Neural crest cell (in vitro differentiated cells): ENCODE results near the gene ZNF622. TPM values are rescaled to one million over a fixed set of nuclear protein-coding genes. Genes with fewer than 3 reads are reported as not detected.
A peak's percentile ranks its signal among the peaks of the same experiment; 100 is the strongest.

Experiments used
- DNase-seq: peaks from one replicate; pipeline ENCODE4 v3.0.0; 2021; ENCODE audit warnings: low read depth, mixed read lengths, low spot score
- H3K27ac Mint-ChIP-seq: one replicate; pipeline ENCODE4 v1.8.0; 2021; ENCODE audit warnings: mild to moderate bottlenecking, mixed read lengths; ENCODE audit not compliant: unreplicated experiment
- H3K27me3 Mint-ChIP-seq: 2 replicates; pipeline ENCODE4 v1.8.0; 2021; ENCODE audit warnings: low read depth, mild to moderate bottlenecking, mixed read lengths
- H3K36me3 Mint-ChIP-seq: 2 replicates; pipeline ENCODE4 v1.8.0; 2021; ENCODE audit warnings: low read depth, mild to moderate bottlenecking, mixed read lengths
- H3K4me1 Mint-ChIP-seq: 2 replicates; pipeline ENCODE4 v1.8.0; 2021; ENCODE audit warnings: mixed read lengths
- H3K4me3 Mint-ChIP-seq: one replicate; pipeline ENCODE4 v1.8.0; 2021; ENCODE audit warnings: mild to moderate bottlenecking, mixed read lengths
- H3K9me3 Mint-ChIP-seq: 2 replicates; pipeline ENCODE4 v1.8.0; 2021; ENCODE audit warnings: mixed read lengths
- total RNA-seq: library from RNA; stranded (reverse); gene quantifications from 2 replicates; pipeline ENCODE4 v1.2.1, GENCODE V29; 2021
- TF ChIP-seq, protein P1 (sequence below): fragments of 200-600 bp; sonication (generic); conservative IDR thresholded peaks from 2 replicates; pipeline ENCODE4 v1.5.0; 2021; ENCODE audit warnings: antibody characterized with exemption, mild to moderate bottlenecking

ZNF622 gene
- total RNA-seq, 1 donor from 2014 or later, result 24.0 TPM

DNA sequence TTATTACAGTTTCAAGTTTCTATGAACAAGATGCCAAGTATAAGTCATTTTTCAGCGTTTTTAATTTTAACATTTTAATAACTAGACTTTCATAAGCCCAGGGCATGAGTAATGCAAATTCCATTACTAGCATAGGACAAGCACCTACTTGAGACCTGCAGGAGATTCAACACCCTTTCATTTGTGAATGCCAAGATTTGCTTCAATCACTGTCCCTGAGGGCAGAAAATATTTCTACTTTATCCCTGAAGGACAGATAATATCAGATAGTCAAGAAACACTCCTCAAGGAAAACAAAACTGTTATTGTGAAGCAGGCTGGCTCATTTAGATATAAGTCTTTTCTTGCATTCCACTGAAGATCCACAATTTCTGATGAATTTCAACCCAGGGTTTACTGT, 27.7 kb upstream of the ZNF622 start:
- Mint-ChIP-seq H3K27ac (no peak overlapping the region), H3K36me3 (peaks cover 11% of the 10 kb centered on the region), H3K4me1 (no peaks in the 10 kb centered on the region), H3K4me3 (no peak overlapping the region), H3K27me3 (no peaks in the 10 kb centered on the region), H3K9me3 (peaks cover 16% of the 10 kb centered on the region)
- no peak for DNase-seq
- TF ChIP-seq, protein P1, sequence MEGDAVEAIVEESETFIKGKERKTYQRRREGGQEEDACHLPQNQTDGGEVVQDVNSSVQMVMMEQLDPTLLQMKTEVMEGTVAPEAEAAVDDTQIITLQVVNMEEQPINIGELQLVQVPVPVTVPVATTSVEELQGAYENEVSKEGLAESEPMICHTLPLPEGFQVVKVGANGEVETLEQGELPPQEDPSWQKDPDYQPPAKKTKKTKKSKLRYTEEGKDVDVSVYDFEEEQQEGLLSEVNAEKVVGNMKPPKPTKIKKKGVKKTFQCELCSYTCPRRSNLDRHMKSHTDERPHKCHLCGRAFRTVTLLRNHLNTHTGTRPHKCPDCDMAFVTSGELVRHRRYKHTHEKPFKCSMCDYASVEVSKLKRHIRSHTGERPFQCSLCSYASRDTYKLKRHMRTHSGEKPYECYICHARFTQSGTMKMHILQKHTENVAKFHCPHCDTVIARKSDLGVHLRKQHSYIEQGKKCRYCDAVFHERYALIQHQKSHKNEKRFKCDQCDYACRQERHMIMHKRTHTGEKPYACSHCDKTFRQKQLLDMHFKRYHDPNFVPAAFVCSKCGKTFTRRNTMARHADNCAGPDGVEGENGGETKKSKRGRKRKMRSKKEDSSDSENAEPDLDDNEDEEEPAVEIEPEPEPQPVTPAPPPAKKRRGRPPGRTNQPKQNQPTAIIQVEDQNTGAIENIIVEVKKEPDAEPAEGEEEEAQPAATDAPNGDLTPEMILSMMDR, result no peak

GRCh38 chr5:16492398-16493140, 27.0 kb upstream of the ZNF622 start:
- TF ChIP-seq, protein P1, result no peak
- H3K4me1 Mint-ChIP-seq, result no peaks in the 10 kb centered on the region
- H3K27me3 Mint-ChIP-seq, result no peaks in the 10 kb centered on the region
- H3K9me3 Mint-ChIP-seq, result peaks cover 13% of the 10 kb centered on the region
- no peak overlapping the region for H3K4me3 Mint-ChIP-seq
- H3K36me3 Mint-ChIP-seq, result peaks cover 8% of the 10 kb centered on the region
- no peak for DNase-seq
- no peak overlapping the region for H3K27ac Mint-ChIP-seq

DNA sequence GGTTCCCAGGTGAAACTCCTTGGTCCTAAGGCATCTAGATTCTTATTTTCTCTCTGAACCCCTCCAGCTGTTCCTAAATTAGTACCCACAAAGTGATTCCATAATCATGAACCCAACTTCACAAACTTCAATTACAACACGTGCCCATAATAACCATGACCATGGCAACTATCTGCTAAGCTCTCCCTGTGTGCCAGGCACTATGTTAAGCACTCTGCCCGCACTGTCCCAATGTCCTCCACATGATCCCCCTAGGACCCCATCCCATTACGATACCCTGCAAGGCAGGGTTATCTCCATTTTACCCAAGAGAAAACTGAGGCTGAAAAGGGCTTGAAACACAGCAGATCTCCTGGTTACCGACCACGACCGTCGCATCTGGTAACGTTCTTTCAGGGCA, 25.3 kb upstream of the ZNF622 start:
- peaks cover 7% of the 10 kb centered on the region for H3K36me3 Mint-ChIP-seq
- TF ChIP-seq, protein P1, result no peak
- H3K27me3 Mint-ChIP-seq, result no peaks in the 10 kb centered on the region
- peaks cover 6% of the 10 kb centered on the region for H3K9me3 Mint-ChIP-seq
- no peak overlapping the region for H3K27ac Mint-ChIP-seq
- DNase-seq, result no peak
- H3K4me3 Mint-ChIP-seq, result no peak overlapping the region
- no peaks in the 10 kb centered on the region for H3K4me1 Mint-ChIP-seq

GRCh38 chr5:16489322-16489791, 23.8 kb upstream of the ZNF622 start:
- TF ChIP-seq, protein P1, result peak; percentile 81
- no peaks in the 10 kb centered on the region for H3K9me3 Mint-ChIP-seq
- no peaks in the 10 kb centered on the region for H3K4me1 Mint-ChIP-seq
- H3K36me3 Mint-ChIP-seq, result no peaks in the 10 kb centered on the region
- DNase-seq, result no peak
- H3K27ac Mint-ChIP-seq, result no peak overlapping the region
- no peak overlapping the region for H3K4me3 Mint-ChIP-seq
- H3K27me3 Mint-ChIP-seq, result no peaks in the 10 kb centered on the region

GRCh38 chr5:16487456-16487855, 21.9 kb upstream of the ZNF622 start:
- Mint-ChIP-seq H3K36me3 (no peaks in the 10 kb centered on the region), H3K27me3 (no peaks in the 10 kb centered on the region), H3K4me3 (no peak overlapping the region), H3K27ac (no peak overlapping the region), H3K9me3 (no peaks in the 10 kb centered on the region), H3K4me1 (no peaks in the 10 kb centered on the region)
- DNase-seq, result no peak
- TF ChIP-seq, protein P1, result no peak
